ENCODE results near the gene EPN2.
"Not testable (repeated sequence)": the region's sequence is repeated elsewhere in the genome, so short reads cannot be mapped to it uniquely, and the experiment has no call there.

Gene EPN2

DNA sequence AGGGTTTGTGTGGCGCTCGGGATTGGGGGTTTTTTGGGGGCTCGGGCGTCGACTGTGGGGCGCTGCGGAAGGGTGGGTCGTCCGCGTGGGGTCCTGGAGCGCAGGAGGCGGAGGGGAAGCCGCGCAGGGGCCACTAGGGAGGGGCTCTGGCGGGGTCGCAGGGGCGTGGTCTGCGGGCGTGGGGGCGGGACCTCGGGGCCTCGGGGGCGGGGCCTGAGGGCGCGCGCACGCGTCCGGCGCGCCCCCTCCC, at the start of gene EPN2:
TSS of gene EPN2 (plus strand) at position 228 of the 250 bp plus-strand sequence. CDS start 45,754 bp downstream, outside the sequence.
- not testable (repeated sequence) for DNase-seq

- not testable (repeated sequence) for DNase-seq
Observed at GRCh38 chr17:19187883-19188869, 49.0 kb upstream of the EPN2 start.

- not testable (repeated sequence) for DNase-seq
Observed at GRCh38 chr17:19188870-19189708, 48.1 kb upstream of the EPN2 start.

DNA sequence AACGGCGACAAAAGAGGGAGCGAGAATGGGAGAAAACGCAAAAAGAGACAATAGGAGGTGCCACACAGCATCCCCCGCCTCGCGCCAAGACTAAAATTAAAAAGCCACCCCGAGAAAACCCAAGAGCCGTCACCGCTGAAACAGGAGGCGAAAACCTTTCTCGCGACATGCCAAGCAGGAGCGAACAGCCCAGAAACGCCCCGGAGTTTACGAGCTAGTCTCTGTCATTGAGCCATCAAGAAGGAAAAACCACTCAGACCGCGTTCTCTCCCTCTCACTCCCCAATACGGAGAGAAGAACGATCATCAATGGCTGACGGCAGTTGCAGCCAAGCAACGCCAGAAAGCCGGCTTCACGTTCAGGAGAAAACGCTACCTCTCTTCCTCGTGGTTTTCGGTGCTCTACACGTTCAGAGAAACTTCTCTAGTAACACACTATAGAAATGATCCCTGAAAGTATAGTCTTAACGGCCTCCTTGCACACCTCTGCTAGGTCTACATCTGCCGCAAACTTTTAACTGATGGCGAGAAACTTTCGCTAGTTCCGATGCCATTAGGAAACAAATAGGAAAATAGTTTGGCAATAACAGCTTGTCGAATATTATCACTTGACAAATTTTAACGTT, 47.3 kb upstream of the EPN2 start:
- not testable (repeated sequence) for DNase-seq

GRCh38 chr17:19196382-19197204, 40.6 kb upstream of the EPN2 start:
- not testable (repeated sequence) for DNase-seq

DNA sequence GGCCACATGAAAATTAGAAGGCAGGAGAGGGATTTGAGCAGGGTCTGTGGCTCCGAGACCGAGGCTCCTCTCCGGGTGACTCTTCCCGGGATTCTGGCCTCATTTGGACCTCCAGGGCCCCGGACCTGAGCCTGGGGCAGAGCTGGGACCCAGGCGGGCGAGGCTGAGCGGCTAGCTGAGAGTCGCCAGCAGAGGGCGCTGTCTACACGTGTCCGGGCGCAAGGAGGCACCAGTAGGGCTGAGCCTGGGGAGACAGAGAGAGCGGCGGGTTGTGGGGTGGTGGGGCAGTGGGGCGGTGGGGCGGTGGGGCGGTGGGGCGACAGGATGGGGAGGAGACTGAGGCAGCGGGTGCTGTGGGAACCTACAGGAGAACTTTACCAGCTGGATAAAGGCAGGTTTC, 34.7 kb upstream of the EPN2 start:
- DNase-seq: not testable (repeated sequence)

- not testable (repeated sequence) for DNase-seq
Observed at GRCh38 chr17:19203429-19203828, 33.7 kb upstream of the EPN2 start.

- DNase-seq: not testable (repeated sequence)
Observed at GRCh38 chr17:19215074-19215860, 21.9 kb upstream of the EPN2 start.

- DNase-seq: not testable (repeated sequence)
Observed at GRCh38 chr17:19216148-19216926, 20.8 kb upstream of the EPN2 start.

GRCh38 chr17:19218914-19219313, 18.3 kb upstream of the EPN2 start:
- not testable (repeated sequence) for DNase-seq

GRCh38 chr17:19219384-19219783, 17.8 kb upstream of the EPN2 start:
- DNase-seq: not testable (repeated sequence)

DNA sequence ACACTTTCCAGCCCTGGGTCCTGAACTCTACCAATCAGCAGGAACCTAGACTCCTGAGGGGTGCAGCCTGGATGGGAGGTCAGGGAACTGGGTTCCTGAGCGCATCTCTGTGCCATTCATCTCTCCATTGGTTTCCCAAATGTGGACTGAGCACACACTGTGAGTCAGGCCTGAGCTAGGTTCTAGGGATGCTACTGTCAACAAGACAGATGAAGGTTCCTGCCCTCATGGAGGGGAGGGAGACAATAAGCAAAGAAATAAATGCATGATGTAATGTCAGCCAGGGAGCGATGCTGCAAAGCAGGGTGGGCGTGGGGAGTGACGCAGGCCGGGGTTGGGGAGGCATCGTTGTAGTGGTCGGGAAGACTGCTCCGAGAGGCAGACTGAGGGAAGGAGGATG, 17.0 kb upstream of the EPN2 start:
- DNase-seq: not testable (repeated sequence)

- DNase-seq: not testable (repeated sequence)
Observed at GRCh38 chr17:19226610-19227588, 10.3 kb upstream of the EPN2 start.

GRCh38 chr17:19234676-19235075, 2.5 kb upstream of the EPN2 start:
- DNase-seq: not testable (repeated sequence)

DNA sequence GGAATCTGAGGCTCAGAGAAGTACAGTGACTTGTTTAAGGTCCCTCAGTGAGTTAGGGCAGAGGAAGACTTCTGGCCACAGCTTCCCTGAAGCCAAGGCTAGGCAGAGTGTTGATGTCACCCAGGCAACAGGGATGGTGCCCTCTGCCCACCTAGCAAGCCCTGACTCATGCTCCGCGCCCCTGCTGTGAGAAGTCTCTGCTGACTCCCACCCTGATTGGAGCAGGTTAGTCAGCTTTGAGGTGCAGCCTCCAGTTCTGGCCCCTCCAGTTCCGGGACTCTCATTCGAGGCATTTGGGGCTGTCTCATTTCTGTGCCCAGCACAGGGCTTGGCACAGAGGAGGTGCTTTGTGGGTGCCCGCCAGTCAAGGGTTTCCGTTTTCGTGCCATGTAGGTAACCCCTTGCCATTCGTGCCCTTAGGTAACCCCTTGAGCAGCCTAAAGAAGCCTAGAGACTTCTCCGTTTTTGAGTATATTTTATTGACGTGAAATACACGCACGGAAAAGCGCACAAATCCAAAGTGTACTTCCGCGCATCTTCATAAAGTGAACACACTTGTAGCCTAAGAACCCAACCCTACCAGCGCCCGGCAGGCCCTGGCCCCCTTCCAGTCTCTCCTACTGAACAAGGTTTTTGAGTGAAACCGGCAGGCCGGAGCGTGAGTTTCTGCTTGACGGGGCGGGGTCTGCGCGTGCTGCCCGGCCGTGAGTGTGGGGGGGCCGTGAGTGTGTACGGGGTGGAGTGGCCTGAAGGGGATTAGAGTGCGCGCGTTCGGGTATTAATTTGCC, 621 bp upstream of the EPN2 start:
- not testable (repeated sequence) for DNase-seq

DNA sequence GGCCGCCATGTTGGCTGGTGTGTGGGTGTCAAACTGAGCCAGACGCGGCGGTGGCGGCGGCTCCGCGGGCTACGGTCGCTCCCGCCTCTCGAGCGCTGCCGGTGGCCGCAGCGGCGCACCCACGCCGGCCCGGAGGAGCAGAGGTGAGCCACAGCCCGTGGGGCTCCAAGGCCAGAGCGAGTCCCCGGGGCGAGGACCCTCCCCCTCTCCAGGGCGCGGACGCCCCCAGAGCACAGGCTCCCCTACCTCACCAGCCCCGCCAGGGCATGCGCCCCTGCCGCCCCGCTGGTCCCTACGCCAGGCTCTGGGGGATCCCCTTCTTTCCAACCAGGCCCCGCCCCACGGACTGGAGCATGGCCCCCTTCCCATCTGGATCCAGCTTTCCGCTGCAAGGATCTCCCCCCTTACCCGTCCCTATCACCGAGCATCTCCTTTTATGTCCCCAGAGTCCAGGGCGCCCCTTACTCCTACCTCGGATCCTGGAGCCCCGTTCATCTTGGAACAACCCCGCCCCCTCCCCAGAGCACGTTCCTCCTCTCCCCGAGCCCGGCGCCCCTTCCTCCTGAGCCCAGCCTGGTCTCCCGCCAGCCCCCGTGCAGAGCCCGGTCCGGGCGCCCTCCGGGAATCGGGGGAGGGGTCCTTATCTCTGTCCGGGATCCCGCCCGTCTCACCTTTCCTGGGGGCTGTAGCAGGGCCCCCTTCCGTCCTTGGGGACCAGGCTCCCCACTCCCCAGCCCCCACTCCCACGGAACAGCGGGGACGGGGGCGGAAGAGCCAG, 412 bp downstream of the EPN2 start:
- DNase-seq: no peak

GRCh38 chr17:19238167-19238505, 970 bp downstream of the EPN2 start:
- peak; percentile 5 for DNase-seq

DNA sequence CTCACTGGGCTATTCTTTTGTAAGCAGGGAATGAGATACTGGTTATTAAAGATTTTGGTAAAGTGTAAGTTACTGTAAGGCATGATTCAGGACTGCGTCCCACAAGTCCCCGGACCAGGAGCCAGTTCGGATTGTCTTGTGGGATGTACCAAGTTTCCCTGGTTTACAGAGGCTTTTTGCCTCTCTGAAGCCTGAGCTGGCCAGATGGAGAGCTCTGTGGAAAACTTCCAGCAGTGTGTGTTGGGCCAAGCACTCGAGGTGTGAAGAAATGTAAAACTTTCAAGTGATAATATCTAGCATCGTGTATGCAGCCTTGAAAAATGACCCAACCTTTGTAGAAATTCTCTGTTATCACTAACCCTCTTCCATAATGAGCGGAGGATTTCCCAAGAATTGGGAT, 2.4 kb downstream of the EPN2 start:
- DNase-seq: no peak

Data from OCI-M1 (cell line).